Stimulated activated naive CD8-positive, alpha-beta T cell treated with anti-CD3 and anti-CD28 coated beads, Interleukin-15, Interleukin-2, amounts not matched to agents 100 ng/mL and 50 ng/mL, for 24 hours (primary cell): ENCODE measurements around the gene TMEM176B.
A peak's percentile ranks its signal among the peaks of the same experiment; 100 is the strongest.

Experiments
- H3K27ac Mint-ChIP-seq: one replicate; pipeline ENCODE4 v1.8.0; 2021; ENCODE audit warnings: mild to moderate bottlenecking, mixed read lengths
- H3K27me3 Mint-ChIP-seq: one replicate; pipeline ENCODE4 v1.8.0; 2021; ENCODE audit warnings: mixed read lengths
- H3K36me3 Mint-ChIP-seq: one replicate; pipeline ENCODE4 v1.8.0; 2021; ENCODE audit warnings: low read depth, mixed read lengths
- H3K4me1 Mint-ChIP-seq: one replicate; pipeline ENCODE4 v1.8.0; 2021; ENCODE audit warnings: low read depth, mixed read lengths
- H3K4me3 Mint-ChIP-seq: one replicate; pipeline ENCODE4 v1.8.0; 2021; ENCODE audit warnings: mild to moderate bottlenecking, mixed read lengths
- H3K9me3 Mint-ChIP-seq: one replicate; pipeline ENCODE4 v1.8.0; 2021; ENCODE audit warnings: mixed read lengths

The TMEM176B gene

GRCh38 chr7:150755473-150756099 lies 44.6 kb downstream of the TMEM176B start:
- no peaks in the 10 kb centered on the region for H3K27me3 Mint-ChIP-seq
- peaks cover 59% of the 10 kb centered on the region for H3K4me1 Mint-ChIP-seq
- no peaks in the 10 kb centered on the region for H3K9me3 Mint-ChIP-seq
- peak overlapping the region; percentile 71 for H3K4me3 Mint-ChIP-seq
- no peaks in the 10 kb centered on the region for H3K36me3 Mint-ChIP-seq
- H3K27ac Mint-ChIP-seq: peak overlapping the region; percentile 96

GRCh38 chr7:150754951-150755350 lies 45.2 kb downstream of the TMEM176B start:
- H3K9me3 Mint-ChIP-seq: no peaks in the 10 kb centered on the region
- peak overlapping the region; percentile 96 for H3K27ac Mint-ChIP-seq
- peak overlapping the region; percentile 71 for H3K4me3 Mint-ChIP-seq
- peaks cover 65% of the 10 kb centered on the region for H3K4me1 Mint-ChIP-seq
- H3K27me3 Mint-ChIP-seq: no peaks in the 10 kb centered on the region
- no peaks in the 10 kb centered on the region for H3K36me3 Mint-ChIP-seq

- H3K4me3 Mint-ChIP-seq: no peak overlapping the region
- peak overlapping the region; percentile 99 for H3K27ac Mint-ChIP-seq
- no peaks in the 10 kb centered on the region for H3K9me3 Mint-ChIP-seq
- no peaks in the 10 kb centered on the region for H3K27me3 Mint-ChIP-seq
- peaks cover 75% of the 10 kb centered on the region for H3K4me1 Mint-ChIP-seq
- H3K36me3 Mint-ChIP-seq: no peaks in the 10 kb centered on the region
These were observed 46.1 kb downstream of the TMEM176B start for GRCh38 chr7:150753826-150754603.

DNA sequence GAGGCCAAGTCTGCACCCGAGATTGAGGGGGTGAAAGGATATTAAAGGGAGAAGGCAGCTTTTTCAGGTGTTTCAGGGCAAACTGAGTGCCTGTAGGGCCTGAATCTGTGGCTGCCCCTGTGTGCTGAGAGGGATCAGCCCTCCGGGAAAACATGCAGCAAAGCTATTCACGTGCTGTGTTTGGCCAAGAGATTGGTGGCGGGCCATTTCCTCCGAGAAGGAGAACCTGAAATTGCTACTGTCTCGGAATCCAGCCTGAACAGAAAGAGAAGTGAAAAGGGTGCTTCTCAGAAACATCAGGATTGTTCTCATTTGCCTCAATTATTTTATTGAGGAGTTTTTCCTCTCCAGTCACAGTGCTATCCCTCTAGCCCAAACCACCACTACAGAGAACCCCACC lies 46.9 kb downstream of the TMEM176B start:
- H3K36me3 Mint-ChIP-seq: no peaks in the 10 kb centered on the region
- no peak overlapping the region for H3K4me3 Mint-ChIP-seq
- no peaks in the 10 kb centered on the region for H3K27me3 Mint-ChIP-seq
- H3K4me1 Mint-ChIP-seq: peaks cover 82% of the 10 kb centered on the region
- no peaks in the 10 kb centered on the region for H3K9me3 Mint-ChIP-seq
- H3K27ac Mint-ChIP-seq: peak overlapping the region; percentile 99

GRCh38 chr7:150751702-150752101 lies 48.5 kb downstream of the TMEM176B start:
- H3K36me3 Mint-ChIP-seq: no peaks in the 10 kb centered on the region
- no peaks in the 10 kb centered on the region for H3K27me3 Mint-ChIP-seq
- peak overlapping the region; percentile 32 for H3K4me3 Mint-ChIP-seq
- peaks cover 93% of the 10 kb centered on the region for H3K4me1 Mint-ChIP-seq
- no peaks in the 10 kb centered on the region for H3K9me3 Mint-ChIP-seq
- peak overlapping the region; percentile 73 for H3K27ac Mint-ChIP-seq

GRCh38 chr7:150748376-150748775 lies 51.8 kb downstream of the TMEM176B start:
- peaks cover 94% of the 10 kb centered on the region for H3K4me1 Mint-ChIP-seq
- H3K9me3 Mint-ChIP-seq: no peaks in the 10 kb centered on the region
- H3K4me3 Mint-ChIP-seq: no peak overlapping the region
- H3K36me3 Mint-ChIP-seq: peaks cover 22% of the 10 kb centered on the region
- H3K27ac Mint-ChIP-seq: peak overlapping the region; percentile 67
- no peaks in the 10 kb centered on the region for H3K27me3 Mint-ChIP-seq

DNA sequence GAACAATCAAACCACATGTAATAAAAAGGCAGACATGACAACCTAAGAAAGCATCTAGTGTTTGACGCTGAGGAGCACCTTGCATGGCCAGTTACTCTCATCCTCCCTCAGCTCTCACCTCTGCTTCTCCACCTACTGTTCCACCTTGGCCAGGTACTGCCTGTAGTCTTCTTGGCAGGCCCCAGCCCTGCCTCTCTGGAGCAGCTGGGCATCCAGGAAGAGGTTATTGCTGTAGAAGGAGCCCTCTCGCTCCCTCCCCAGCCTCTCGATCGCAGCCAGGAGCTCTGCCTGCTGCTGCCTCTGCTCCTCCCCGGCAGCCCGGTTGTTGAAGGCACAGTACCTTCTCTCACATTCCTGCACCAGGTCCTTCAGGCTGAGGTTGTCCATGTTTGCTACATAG lies 53.2 kb downstream of the TMEM176B start:
- H3K4me1 Mint-ChIP-seq: peaks cover 94% of the 10 kb centered on the region
- H3K9me3 Mint-ChIP-seq: no peaks in the 10 kb centered on the region
- peaks cover 37% of the 10 kb centered on the region for H3K36me3 Mint-ChIP-seq
- peak overlapping the region; percentile 22 for H3K4me3 Mint-ChIP-seq
- H3K27me3 Mint-ChIP-seq: no peaks in the 10 kb centered on the region
- H3K27ac Mint-ChIP-seq: peak overlapping the region; percentile 74

DNA sequence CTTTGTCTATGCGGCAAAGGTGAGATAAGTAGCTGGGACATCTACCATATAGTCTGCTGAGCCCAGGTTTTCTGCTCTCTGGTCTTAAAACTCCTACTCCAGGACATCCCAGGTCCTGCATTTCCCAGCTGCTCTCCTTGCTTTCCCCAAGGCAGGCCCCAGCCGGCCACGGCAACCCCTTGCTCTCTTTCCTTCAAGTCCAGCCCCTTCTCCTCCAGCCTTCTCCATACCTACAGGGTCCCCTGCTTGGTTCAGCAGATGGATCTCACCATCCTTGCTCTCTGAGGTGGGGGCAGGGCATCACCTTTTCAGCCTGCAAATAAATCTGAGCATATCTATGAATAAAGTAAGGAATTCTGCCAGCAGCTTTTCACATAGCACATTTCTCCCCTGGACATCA lies 54.3 kb downstream of the TMEM176B start:
- peaks cover 97% of the 10 kb centered on the region for H3K4me1 Mint-ChIP-seq
- peak overlapping the region; percentile 78 for H3K27ac Mint-ChIP-seq
- no peaks in the 10 kb centered on the region for H3K9me3 Mint-ChIP-seq
- H3K27me3 Mint-ChIP-seq: no peaks in the 10 kb centered on the region
- peak overlapping the region; percentile 88 for H3K4me3 Mint-ChIP-seq
- peaks cover 47% of the 10 kb centered on the region for H3K36me3 Mint-ChIP-seq

GRCh38 chr7:150745086-150745485 lies 55.1 kb downstream of the TMEM176B start:
- peaks cover 97% of the 10 kb centered on the region for H3K4me1 Mint-ChIP-seq
- peaks cover 55% of the 10 kb centered on the region for H3K36me3 Mint-ChIP-seq
- H3K27ac Mint-ChIP-seq: peak overlapping the region; percentile 83
- H3K4me3 Mint-ChIP-seq: peak overlapping the region; percentile 88
- H3K27me3 Mint-ChIP-seq: no peaks in the 10 kb centered on the region
- no peaks in the 10 kb centered on the region for H3K9me3 Mint-ChIP-seq

GRCh38 chr7:150744041-150744656 lies 56.0 kb downstream of the TMEM176B start:
- Mint-ChIP-seq H3K4me1 (peaks cover 95% of the 10 kb centered on the region), H3K27ac (peak overlapping the region; percentile 83), H3K27me3 (no peaks in the 10 kb centered on the region), H3K9me3 (no peaks in the 10 kb centered on the region), H3K36me3 (peaks cover 63% of the 10 kb centered on the region), H3K4me3 (peak overlapping the region; percentile 88)

- H3K9me3 Mint-ChIP-seq: no peaks in the 10 kb centered on the region
- no peaks in the 10 kb centered on the region for H3K27me3 Mint-ChIP-seq
- peak overlapping the region; percentile 88 for H3K4me3 Mint-ChIP-seq
- peaks cover 77% of the 10 kb centered on the region for H3K36me3 Mint-ChIP-seq
- peak overlapping the region; percentile 83 for H3K27ac Mint-ChIP-seq
- H3K4me1 Mint-ChIP-seq: peaks cover 87% of the 10 kb centered on the region
These were observed 57.7 kb downstream of the TMEM176B start for GRCh38 chr7:150742286-150742968.
